Kidney capillary endothelial cell (primary cell): ENCODE data around the gene DDX24.

Source experiments
- DNase-seq: peaks from one replicate; pipeline ENCODE4 v3.0.0-alpha.2; 2018; ENCODE audit warnings: low spot score

Gene DDX24

GRCh38 chr14:94031161-94031882, 49.7 kb downstream of the DDX24 start:
- no peak for DNase-seq

- DNase-seq: no peak
Observed at GRCh38 chr14:94030571-94030970, 50.4 kb downstream of the DDX24 start.

- no peak for DNase-seq
Observed at GRCh38 chr14:94029671-94030203, 51.3 kb downstream of the DDX24 start.

GRCh38 chr14:94029265-94029664, 51.7 kb downstream of the DDX24 start:
- no peak for DNase-seq

GRCh38 chr14:94028450-94028826, 52.6 kb downstream of the DDX24 start:
- DNase-seq: peak; percentile 55

- DNase-seq: peak; percentile 45
Observed at GRCh38 chr14:94027566-94028449, 53.2 kb downstream of the DDX24 start.

GRCh38 chr14:94026889-94027469, 54.0 kb downstream of the DDX24 start:
- no peak for DNase-seq

DNA sequence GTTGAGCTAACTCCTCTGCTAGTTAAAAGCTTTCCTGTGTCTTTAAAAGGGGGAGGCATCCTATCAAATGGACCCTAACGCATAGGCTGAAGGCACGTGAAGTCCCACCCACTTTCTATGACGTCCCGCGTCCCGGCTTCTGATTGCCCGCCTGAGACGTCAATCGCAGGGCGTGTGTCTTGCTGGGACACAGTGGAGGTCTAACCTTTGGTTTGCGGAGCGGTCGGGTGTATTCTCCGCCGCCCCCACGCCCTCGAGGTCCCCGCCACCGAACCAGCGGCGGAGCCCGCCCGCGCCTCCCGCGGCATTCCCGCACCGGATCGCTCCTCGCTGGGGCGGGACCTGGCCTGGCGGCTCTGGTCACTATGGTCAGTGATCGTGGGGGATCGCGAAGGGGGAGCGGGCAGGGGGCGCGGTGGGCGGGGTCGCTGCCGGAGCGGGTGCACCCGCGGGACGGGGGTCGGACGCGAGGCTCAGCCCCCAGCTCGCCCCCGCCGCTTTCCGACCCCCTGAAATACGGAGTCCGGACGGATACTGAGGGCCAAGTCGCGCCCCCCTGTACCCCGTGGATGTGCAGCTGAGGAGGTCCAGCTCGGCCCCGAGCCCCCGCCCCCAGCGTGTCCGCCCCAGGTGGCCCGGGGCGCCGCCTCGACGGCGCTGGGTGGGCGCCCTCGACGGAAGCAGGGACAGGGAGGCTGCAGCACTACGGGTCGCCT, 54.7 kb downstream of the DDX24 start, which contains the start of gene OTUB2:
Gene OTUB2, plus strand, starts transcription at position 168 of the 716 bp plus-strand sequence. Its CDS starts 198 bp downstream, at position 366.
- DNase-seq: peak; percentile 94

- DNase-seq: no peak
Observed at GRCh38 chr14:94025720-94026119, 55.3 kb downstream of the DDX24 start.

GRCh38 chr14:94024549-94024948, 56.5 kb downstream of the DDX24 start:
- no peak for DNase-seq

DNA sequence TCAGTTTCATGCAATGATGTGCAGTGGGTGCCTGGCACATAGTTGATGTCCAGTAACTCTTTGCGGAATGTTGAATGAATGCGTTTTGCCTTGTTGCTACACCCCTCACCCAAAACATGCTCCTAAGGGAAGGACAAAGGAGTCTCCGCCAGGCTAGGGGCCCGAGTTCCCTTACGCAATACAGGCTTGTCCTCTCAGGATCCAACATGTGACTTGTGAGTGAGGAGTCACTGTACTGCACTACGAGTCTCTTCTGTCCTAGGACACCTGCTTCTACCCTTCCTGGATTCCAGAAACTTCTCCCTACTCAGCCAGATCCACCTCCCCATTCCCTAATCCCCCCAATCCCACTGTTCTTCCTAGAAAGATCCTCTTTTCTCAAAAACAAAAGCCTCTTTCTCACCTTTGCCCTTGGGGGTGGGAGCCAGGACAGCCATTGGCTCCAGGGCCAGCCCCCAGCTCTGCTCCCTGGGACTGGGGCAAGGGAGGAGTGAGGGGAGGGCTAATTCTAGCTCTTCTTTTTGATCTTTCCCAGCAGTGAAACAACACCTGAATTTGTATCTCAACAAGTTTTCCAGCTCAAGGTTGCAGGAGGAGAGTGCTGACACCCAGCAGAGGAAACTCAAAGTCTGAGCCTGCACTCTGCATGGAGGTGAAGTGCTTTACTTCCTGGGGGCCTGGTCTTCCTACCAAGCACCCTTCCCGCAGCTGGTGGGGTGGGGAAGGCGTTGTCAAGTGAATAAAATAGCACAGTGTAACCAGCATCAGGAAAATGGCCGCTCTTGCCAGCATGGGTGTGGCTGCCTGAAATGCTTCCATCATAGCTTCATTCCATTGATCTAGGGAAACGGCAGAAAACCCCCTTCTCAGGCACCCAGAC, 58.2 kb downstream of the DDX24 start:
- DNase-seq: no peak

DNA sequence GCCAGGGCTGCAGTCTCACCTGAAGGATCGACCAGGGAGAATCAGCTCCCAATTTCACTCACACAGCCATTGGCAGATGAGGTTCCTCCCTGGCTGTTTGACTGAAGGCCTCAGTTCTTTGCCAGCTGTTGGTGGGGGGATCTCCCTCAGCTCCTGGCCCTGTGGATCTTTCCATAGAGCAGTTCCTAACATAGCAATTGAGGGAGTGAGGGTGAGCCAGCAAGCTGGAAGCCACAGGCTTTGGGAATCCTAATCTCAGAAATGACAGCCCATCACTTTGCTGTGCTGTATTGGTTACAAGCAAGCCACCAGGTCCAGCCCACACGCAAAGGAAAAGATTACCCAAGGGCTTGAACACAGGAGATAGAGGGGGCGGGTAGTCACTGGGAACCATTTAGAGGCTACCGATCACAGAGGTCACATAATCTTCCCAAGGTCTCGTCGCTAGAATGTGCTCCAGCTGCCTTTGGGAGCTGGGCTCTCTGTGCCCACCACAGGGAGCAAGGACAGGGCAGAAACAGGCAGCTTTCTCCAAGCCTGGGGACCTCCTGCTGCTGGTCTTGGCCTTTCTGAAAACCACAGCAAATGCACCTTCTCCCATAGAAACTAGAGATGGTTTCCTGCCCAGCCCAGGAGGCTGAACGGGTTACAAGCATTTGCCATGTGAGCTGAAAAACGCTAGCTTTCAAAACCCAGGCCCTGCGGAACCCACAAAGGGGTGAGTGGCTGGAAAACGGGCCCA, 59.4 kb downstream of the DDX24 start:
- no peak for DNase-seq

GRCh38 chr14:94021001-94021400, 60.0 kb downstream of the DDX24 start:
- no peak for DNase-seq

DNA sequence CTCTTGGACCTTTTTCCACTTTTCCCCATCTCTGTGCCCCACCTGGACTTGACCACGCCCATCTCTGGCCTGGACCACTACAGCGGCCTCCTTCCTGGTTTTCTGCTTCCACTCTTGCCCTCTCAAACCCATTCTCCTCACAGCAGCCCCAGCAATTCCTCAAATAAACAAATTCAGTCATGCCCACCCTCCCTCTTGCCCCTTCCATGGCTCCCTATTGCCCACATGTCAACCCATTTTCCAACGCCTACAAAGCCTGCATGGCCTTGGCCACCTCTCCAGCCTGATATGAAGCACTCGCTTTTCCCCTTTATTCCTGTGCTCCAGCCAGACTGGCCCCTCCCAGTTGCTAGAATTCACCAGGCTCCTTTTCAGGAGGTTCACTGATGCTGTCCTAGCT, 60.7 kb downstream of the DDX24 start:
- DNase-seq: no peak

DNA sequence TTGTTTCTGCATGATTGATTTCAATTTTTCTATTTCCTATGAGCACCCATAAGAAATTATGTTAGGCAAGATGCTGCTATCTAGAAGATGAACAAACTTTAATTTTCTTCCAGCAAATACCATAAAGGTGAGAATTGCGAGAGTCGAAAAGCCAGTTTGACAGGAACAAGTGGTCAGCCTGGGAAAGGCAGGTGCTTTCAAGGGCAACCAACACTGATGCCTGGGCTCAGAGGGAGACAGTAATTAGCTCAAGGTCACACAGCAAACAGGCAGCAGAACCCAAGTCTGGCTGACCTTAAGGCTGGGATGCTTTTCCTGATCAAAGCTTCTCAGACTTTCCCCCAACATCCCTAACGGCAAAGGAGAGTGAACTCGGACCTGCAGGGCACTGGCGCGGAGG, 61.7 kb downstream of the DDX24 start:
- no peak for DNase-seq

DNA sequence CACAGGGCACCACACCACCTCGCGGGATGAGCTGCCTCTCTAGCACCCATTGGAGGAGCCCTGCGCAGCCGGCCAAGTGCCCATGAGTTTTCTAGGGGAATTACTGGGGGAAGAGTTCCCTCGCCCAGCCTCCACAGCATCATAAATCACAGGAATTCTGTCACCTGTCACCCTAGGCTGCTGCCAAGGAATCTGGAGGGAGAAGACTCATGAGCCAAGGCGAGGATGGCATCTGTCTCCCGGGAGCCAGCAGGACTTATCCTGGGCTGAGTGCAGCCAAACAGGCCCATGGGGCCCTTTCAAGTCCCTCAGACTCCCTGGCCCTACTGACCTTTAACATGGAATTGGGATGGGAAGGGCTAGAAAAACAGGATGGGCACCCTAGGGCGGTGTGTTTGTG, 62.7 kb downstream of the DDX24 start:
- no peak for DNase-seq

DNA sequence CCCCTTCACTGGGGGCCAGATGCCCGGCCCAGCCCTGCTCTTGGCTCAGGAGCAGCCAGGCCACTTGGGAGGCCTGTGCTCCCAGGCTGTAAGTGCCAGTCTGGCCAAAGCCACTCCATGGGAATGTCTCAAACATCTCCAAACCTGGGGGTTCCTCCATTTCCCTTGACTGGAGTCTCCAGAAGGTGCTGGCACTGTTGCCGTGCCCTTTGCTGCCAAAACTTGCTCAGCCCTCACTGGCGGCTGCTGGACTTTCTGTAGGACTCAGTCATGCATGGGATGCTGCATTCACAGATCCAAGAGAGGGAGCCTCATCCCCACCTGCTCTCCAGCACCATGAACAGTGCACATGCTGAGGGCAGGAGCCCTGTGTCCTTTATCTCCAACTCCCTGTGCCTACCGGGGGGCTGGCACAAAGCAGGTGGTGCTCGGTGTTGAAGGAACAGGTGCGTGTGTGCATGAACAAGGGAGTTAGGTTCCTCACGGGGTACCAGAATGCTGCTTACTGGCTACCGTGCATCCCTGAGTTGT, 64.5 kb downstream of the DDX24 start:
- no peak for DNase-seq

DNA sequence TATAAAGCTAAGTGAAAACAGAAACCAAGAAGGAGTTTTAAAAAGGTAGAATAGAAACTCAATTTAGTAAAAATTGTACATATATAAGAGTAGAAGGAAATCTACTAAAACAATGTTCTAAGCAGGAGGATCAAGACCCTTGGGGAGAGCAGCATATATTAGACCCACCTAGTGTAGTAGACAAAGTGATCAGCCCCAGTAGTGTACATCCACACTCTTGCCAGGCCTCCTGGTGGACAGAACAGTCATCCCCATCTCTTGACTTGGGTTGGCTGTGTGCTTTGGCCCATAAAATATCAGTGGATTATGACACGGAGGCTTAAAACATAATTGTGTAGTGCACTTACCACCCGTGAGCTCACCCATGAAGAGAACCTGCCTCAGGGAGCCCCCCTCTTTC, 65.8 kb downstream of the DDX24 start:
- no peak for DNase-seq

DNA sequence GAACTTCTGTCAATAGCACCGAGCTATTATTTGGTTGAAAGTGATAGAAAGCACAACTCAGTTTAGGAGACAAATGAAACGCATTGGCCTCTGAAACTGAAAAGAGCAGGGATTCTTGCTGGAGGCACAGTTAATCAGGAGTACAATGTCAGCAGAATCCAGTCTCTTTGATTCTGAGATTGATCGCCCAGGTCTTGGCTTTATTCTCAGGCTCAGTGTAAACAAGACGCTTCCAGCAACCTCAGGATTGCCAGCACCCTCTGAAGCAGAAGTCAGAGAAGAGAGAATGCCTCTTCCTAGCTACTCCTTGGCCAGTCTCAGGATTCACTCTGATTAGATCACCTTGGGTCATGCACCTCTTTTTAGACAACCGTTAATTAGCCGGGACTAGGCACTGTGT, 66.6 kb downstream of the DDX24 start:
- DNase-seq: no peak

DNA sequence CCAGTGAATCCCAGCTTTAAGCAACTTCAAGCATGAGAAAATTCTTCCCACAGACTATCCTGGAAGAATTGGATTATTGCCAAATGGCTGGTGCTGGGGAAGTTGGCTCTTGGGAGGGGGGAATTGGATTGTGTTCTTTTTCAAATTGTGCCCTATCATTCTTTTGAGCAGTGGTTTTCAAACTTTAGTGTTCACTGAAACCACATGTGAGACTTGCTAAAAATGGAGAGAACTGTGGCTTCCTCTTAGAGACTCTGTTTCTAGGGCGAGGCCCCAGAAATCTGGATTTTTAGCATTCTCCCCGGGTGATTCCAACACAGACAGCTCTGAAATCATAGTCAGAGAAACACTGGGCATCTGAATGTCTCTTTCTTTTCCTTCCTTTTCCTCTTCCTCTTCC, 69.2 kb downstream of the DDX24 start:
- no peak for DNase-seq
